C4-2B (cell line): ENCODE measurements around the gene CD28.

Experiments used
- H3K27ac ChIP-seq: fragments of 450-650 bp; 2 replicates; pipeline ENCODE4 v1.5.1; 2017
- ZFX ChIP-seq: fragments of 450-650 bp; IDR thresholded peaks from 2 replicates; pipeline ENCODE4 v1.6.1; 2017
- TF ChIP-seq, protein P1 (sequence below): fragments of 450-650 bp; conservative IDR thresholded peaks from 2 replicates; pipeline ENCODE4 v1.5.1; 2017; ENCODE audit warnings: mild to moderate bottlenecking

The CD28 gene

DNA sequence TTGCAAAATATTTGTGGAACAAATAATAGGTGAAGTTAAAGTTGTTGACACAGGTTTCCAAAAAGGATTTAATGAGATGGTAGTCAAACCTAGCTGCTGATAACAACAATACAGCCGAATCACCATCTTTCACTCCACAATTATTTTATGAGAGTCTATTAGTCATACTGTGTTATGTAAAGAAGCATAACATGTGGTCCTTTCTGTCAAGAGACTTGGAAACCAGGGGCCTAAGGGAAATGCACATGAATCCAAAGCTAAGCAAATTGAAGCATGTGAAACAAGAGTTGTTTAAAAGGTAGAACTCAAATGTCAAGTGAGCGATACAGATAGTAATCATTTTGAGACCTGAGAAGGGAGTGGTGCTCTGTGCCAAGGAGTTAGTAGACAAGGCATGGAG is 16.0 kb downstream of the CD28 start:
- TF ChIP-seq ZFX, result no peak
- TF ChIP-seq, protein P1, sequence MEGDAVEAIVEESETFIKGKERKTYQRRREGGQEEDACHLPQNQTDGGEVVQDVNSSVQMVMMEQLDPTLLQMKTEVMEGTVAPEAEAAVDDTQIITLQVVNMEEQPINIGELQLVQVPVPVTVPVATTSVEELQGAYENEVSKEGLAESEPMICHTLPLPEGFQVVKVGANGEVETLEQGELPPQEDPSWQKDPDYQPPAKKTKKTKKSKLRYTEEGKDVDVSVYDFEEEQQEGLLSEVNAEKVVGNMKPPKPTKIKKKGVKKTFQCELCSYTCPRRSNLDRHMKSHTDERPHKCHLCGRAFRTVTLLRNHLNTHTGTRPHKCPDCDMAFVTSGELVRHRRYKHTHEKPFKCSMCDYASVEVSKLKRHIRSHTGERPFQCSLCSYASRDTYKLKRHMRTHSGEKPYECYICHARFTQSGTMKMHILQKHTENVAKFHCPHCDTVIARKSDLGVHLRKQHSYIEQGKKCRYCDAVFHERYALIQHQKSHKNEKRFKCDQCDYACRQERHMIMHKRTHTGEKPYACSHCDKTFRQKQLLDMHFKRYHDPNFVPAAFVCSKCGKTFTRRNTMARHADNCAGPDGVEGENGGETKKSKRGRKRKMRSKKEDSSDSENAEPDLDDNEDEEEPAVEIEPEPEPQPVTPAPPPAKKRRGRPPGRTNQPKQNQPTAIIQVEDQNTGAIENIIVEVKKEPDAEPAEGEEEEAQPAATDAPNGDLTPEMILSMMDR, result no peak
- no peak overlapping the region; the same call in 1 of the 2 replicates for H3K27ac ChIP-seq

DNA sequence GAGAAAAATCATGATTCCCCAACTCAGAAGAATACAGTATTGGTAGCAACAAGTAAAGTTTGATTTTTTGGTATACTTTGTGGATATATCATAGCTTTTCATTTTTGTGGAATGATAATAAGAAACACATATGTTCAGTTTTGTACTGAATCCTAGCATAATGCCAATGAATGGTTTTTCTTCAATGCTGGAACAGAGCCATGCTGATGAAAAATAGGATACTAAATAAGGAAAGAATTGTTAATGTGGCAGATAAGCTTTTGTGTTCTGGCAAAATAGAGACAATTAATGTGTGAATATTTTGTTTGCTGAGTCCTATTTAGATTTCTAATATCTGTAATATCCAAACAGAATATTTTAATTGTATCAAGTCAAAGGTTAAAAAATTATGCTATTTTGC is 21.9 kb downstream of the CD28 start:
- H3K27ac ChIP-seq, result no peak overlapping the region
- TF ChIP-seq ZFX, result no peak
- TF ChIP-seq, protein P1, result no peak

DNA sequence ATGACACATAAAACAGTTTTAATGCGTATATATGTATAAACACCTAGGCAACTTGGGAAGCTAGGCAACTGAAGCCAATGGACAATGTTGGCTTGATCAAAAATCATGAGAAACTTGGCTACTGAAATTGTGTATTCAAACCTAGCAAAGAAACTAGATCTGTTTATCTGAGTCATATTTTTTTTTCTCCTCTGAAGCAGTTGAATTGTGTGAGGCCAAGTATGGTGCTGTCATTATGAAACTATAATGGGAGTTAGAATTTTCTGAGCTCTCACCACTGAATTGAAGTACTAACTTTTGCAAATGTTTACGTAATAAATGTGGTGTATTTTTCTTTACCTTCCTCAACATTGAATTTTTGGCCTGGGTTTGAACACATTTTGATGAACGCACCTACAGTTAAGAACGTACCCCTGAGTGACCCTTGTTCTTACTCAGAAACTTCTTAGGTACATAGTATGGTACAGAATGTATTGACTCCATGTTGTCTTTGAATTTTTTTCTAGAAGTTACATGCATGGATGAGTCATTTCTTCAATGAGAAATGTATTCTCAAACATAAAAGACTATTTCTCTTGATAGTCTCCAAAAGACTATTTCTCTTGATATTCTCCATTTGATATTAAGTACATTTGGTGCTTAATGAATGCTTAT is 23.8 kb downstream of the CD28 start:
- no peak for TF ChIP-seq ZFX
- TF ChIP-seq, protein P1, result no peak
- H3K27ac ChIP-seq, result no peak overlapping the region

DNA sequence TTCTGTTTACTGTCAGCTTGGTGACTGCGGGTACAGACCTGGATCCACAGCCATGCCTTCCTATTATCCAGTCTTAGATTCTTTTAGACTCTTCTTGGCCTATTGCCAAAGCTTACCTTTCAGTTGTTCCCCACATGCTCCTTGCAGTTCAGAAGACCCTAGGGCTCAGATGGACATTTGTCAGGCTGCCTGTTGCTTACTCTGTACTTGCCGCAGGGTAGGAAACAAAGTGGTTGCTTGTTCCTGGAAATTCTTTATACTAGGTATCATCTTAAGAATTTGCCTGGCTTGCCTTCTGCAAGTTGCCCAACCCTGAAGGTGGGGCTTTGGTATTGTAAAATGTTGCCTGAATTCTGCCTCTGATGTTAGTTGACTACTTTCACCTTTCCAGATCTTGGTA is 24.4 kb downstream of the CD28 start:
- no peak overlapping the region for H3K27ac ChIP-seq

DNA sequence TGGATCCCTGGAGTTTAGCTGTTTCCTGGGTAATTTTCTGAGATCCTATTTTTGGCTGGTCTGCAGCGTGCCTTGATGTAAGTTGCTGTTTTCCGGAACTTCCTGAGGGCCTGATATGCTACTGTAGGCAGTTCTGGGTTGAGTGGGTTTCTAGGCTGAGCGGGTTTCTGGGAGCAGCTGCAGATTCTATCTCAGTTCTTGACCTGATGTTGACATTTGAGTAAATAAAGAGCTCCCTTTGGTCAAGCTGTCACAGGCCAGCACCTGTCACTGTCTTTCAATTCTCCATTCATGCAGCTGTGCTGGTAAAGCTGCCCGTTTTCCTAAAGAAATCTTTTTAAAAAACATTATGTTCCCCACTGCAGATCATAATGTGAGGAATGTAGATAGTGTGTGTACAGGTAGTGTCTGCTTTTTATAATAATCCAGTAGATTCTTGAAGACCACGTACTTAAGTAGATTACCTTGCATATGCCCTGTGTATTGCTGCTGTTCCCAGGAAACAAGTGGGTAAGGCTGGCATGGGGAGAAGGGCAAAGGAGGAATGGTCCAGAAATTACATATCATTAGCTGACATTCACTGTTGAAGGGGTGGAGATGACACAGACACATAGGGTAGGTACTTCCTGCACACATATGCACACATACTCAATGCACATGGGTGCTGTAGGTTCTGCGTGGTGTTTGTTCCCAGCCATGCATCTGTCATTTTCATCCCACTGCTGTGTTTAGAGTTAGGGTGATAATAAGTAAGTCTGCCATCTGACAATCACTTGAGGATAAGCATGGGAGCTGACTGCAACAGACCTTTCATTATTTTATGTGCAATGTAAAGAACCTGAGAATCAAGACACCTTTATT is 25.9 kb downstream of the CD28 start:
- H3K27ac ChIP-seq, result no peak overlapping the region
- TF ChIP-seq, protein P1, result no peak
- TF ChIP-seq ZFX, result no peak

More for the DNA sequence above, 24.4 kb downstream of the CD28 start:
- TF ChIP-seq ZFX, result no peak
- TF ChIP-seq, protein P1, result no peak

DNA sequence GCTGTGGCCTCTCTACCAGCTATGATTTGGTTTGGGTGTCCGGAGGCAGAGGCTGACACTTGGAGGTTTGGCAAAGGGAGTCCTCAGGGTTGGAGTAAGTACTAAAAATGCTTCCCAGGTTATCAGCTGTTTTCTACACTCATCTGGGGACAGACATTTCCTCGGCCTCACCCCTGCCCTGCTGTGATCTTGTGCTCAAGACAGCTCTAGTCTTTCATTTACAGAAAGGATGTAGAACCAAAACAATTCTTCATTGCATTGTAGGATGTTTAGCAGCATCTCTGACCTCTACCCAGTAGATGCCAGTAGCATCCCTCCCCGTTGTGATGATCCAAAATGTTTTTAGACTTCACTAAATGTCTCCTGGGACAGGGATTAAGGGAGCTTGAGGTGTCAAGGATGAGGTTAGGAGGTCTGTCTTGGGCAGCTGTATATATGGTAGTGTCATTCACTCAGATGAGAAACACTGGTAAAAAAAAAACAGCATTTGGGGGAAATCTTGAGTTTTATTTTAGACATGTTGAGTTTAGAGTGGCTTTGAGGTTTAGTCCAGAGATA is 26.6 kb downstream of the CD28 start:
- no peak overlapping the region for H3K27ac ChIP-seq
- no peak for TF ChIP-seq ZFX
- TF ChIP-seq, protein P1, result no peak

DNA sequence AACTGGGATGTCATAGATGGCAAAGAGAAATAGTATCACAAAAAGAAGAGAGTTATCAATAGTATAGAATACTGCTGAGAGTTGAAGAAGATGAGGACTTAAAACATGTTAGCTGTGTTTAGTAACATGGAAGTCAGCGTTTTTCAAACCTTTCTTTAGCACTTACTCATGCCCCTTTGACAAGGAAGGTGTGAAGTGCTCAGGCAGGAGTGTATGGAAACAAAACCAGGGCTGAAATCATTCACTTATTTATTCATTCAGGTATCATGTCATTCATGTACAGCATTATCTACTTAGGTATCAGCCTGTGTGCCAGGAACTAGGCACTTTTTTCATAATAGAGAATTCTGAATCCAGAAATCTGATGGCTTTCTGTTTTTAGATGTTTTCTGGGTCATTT is 27.2 kb downstream of the CD28 start:
- TF ChIP-seq ZFX, result no peak
- TF ChIP-seq, protein P1, result no peak
- H3K27ac ChIP-seq, result no peak overlapping the region
